ENCODE data around the gene MRPS18B. TPM values are rescaled to one million over a fixed set of nuclear protein-coding genes. Genes with fewer than 3 reads are reported as not detected.

Gene MRPS18B
- total RNA-seq, 3 donors from 2014 or later: 42.1 to 70.8 (median 52.4) TPM

- H3K36me3 ChIP-seq: no peaks in the 10 kb centered on the region
- H3K27ac ChIP-seq: peak overlapping the region in 1 of 2 donors; percentile 95
- peaks cover 0 to 6% of the 10 kb centered on the region in 2 donors for H3K4me1 ChIP-seq
- intact Hi-C loops (cut with DNase I; ENCODE audit: low total_unique reads): no loop called here
- no peak for DNase-seq (ENCODE audit: low spot score in 2 of 2)
- H3K27me3 ChIP-seq: no peaks in the 10 kb centered on the region
- no peak overlapping the region for H3K4me3 ChIP-seq
- H3K9me3 ChIP-seq: no peaks in the 10 kb centered on the region
- TF ChIP-seq POLR2A (IDR thresholded peaks at IDR 0.05) (no peak), POLR2AphosphoS5 (IDR thresholded peaks at IDR 0.05) (no peak)
- TF ChIP-seq, protein P1, sequence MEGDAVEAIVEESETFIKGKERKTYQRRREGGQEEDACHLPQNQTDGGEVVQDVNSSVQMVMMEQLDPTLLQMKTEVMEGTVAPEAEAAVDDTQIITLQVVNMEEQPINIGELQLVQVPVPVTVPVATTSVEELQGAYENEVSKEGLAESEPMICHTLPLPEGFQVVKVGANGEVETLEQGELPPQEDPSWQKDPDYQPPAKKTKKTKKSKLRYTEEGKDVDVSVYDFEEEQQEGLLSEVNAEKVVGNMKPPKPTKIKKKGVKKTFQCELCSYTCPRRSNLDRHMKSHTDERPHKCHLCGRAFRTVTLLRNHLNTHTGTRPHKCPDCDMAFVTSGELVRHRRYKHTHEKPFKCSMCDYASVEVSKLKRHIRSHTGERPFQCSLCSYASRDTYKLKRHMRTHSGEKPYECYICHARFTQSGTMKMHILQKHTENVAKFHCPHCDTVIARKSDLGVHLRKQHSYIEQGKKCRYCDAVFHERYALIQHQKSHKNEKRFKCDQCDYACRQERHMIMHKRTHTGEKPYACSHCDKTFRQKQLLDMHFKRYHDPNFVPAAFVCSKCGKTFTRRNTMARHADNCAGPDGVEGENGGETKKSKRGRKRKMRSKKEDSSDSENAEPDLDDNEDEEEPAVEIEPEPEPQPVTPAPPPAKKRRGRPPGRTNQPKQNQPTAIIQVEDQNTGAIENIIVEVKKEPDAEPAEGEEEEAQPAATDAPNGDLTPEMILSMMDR (IDR thresholded peaks at IDR 0.05): no peak
These were observed 7.9 kb downstream of the MRPS18B start for GRCh38 chr6:30625511-30625910.

- H3K27me3 ChIP-seq: no peaks in the 10 kb centered on the region
- H3K27ac ChIP-seq: peak within 1 kb of the TSS; percentile 95 to 98
- H3K9me3 ChIP-seq: no peaks in the 10 kb centered on the region
- peaks cover 0 to 6% of the 10 kb centered on the region in 2 donors for H3K4me1 ChIP-seq
- DNase-seq (ENCODE audit: low spot score in 2 of 2): peak; percentile 85 to 88
- intact Hi-C loops (cut with DNase I; ENCODE audit: low total_unique reads): no loop called here
- TF ChIP-seq, protein P1 (IDR thresholded peaks at IDR 0.05): peak in 2 of 3 donors; percentile 30 to 32
- TF ChIP-seq POLR2A (IDR thresholded peaks at IDR 0.05): no peak
- peak in 2 of 3 donors; percentile 44 to 72 for TF ChIP-seq POLR2AphosphoS5 (IDR thresholded peaks at IDR 0.05)
- H3K36me3 ChIP-seq: no peaks in the 10 kb centered on the region
- H3K4me3 ChIP-seq: peak within 1 kb of the TSS; percentile 46 to 85 (median 64)
These were observed 9.1 kb downstream of the MRPS18B start, which contains the start of gene ATAT1 for GRCh38 chr6:30626484-30627366. Gene ATAT1, plus strand, starts transcription at chr6:30626874.

DNA sequence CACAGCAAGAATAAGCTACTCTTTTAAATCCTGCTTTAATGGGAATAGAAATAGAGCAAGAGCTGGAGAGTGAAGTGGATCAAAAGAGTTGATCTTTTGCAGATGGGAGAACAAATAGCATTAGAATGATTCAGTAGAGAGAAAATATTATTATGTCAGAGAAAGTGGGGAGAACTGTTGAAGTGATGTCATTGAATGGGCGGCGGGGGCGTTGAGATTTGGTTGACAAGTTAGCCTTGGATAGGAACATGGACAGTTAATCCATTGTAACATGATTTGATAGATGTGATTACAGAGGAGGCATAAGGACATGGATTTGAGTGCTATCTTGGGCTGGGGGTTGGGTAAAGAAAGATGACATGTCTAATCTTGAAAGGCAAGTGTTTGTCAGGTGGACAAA, 18.2 kb downstream of the MRPS18B start:
- no peaks in the 10 kb centered on the region for H3K36me3 ChIP-seq
- no peaks in the 10 kb centered on the region for H3K27me3 ChIP-seq
- TF ChIP-seq, protein P1 (IDR thresholded peaks at IDR 0.05): no peak
- no peak for TF ChIP-seq POLR2AphosphoS5 (IDR thresholded peaks at IDR 0.05)
- TF ChIP-seq POLR2A (IDR thresholded peaks at IDR 0.05): no peak
- no peak overlapping the region for H3K27ac ChIP-seq
- H3K4me1 ChIP-seq: no peaks in the 10 kb centered on the region
- intact Hi-C loops (cut with DNase I; ENCODE audit: low total_unique reads): no loop called here
- no peak for DNase-seq (ENCODE audit: low spot score in 2 of 2)
- H3K9me3 ChIP-seq: no peaks in the 10 kb centered on the region
- H3K4me3 ChIP-seq: no peak overlapping the region

- Histone ChIP-seq H3K27me3 (no peaks in the 10 kb centered on the region), H3K9me3 (no peaks in the 10 kb centered on the region), H3K36me3 (no peaks in the 10 kb centered on the region), H3K4me1 (no peaks in the 10 kb centered on the region), H3K27ac (no peak overlapping the region), H3K4me3 (no peak overlapping the region)
- TF ChIP-seq, protein P1 (IDR thresholded peaks at IDR 0.05): no peak
- TF ChIP-seq POLR2A (IDR thresholded peaks at IDR 0.05) (no peak), POLR2AphosphoS5 (IDR thresholded peaks at IDR 0.05) (no peak)
- intact Hi-C loops (cut with DNase I; ENCODE audit: low total_unique reads): no loop called here
- no peak for DNase-seq (ENCODE audit: low spot score in 2 of 2)
These were observed 22.8 kb downstream of the MRPS18B start for GRCh38 chr6:30640481-30640880.

DNA sequence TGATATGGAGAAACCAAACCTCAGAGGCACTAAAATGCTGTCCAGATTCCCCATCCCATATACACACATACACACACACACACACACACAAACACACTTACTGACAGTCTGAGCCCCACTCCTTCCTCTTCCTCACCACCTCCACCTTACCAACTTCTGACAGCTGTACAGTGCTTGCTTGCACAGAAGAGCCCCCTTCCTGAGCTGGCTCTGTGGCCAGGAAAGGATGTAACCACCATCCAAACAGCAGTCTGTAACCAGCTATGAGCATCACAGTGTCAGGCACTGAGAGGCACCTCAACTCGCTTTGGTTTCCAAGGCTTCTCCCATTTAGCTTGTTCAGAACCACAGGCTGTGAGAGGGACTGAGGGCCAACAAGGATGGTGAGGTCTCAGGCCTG, 23.4 kb downstream of the MRPS18B start:
- Histone ChIP-seq H3K27ac (no peak overlapping the region), H3K4me3 (no peak overlapping the region), H3K27me3 (no peaks in the 10 kb centered on the region), H3K9me3 (no peaks in the 10 kb centered on the region), H3K4me1 (no peaks in the 10 kb centered on the region), H3K36me3 (no peaks in the 10 kb centered on the region)
- intact Hi-C loops (cut with DNase I; ENCODE audit: low total_unique reads): no loop called here
- TF ChIP-seq POLR2A (IDR thresholded peaks at IDR 0.05): no peak
- no peak for TF ChIP-seq POLR2AphosphoS5 (IDR thresholded peaks at IDR 0.05)
- TF ChIP-seq, protein P1 (IDR thresholded peaks at IDR 0.05): no peak
- no peak for DNase-seq (ENCODE audit: low spot score in 2 of 2)
